Fibroblast of mammary gland (primary cell): ENCODE measurements around the gene PLSCR5.

Experiments used
- DNase-seq: peaks from one replicate; pipeline ENCODE4 v3.0.0-alpha.2; 2010; ENCODE audit warnings: low read depth
- H3K4me3 ChIP-seq: 2 replicates; pipeline ENCODE4 v1.5.1; 2011; ENCODE audit warnings: low read depth, mild to moderate bottlenecking, low read length, moderate library complexity; ENCODE audit not compliant: control insufficient read depth
- TF ChIP-seq, protein P1 (sequence below): conservative IDR thresholded peaks from 2 replicates; pipeline ENCODE4 v1.5.1; 2011; ENCODE audit warnings: low read depth, low read length, inconsistent platforms; ENCODE audit not compliant: control insufficient read depth, insufficient read depth

The PLSCR5 gene

GRCh38 chr3:146544002-146544928 lies 60.9 kb downstream of the PLSCR5 start, which contains the start of gene PLSCR1:
TSS of gene PLSCR1 (minus strand) at chr3:146544607. CDS start at chr3:146536552, 8,055 bp downstream.
- peak within 1 kb of the TSS; percentile 84 for H3K4me3 ChIP-seq
- peak; percentile 98 for DNase-seq
- TF ChIP-seq, protein P1, sequence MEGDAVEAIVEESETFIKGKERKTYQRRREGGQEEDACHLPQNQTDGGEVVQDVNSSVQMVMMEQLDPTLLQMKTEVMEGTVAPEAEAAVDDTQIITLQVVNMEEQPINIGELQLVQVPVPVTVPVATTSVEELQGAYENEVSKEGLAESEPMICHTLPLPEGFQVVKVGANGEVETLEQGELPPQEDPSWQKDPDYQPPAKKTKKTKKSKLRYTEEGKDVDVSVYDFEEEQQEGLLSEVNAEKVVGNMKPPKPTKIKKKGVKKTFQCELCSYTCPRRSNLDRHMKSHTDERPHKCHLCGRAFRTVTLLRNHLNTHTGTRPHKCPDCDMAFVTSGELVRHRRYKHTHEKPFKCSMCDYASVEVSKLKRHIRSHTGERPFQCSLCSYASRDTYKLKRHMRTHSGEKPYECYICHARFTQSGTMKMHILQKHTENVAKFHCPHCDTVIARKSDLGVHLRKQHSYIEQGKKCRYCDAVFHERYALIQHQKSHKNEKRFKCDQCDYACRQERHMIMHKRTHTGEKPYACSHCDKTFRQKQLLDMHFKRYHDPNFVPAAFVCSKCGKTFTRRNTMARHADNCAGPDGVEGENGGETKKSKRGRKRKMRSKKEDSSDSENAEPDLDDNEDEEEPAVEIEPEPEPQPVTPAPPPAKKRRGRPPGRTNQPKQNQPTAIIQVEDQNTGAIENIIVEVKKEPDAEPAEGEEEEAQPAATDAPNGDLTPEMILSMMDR = no peak

DNA sequence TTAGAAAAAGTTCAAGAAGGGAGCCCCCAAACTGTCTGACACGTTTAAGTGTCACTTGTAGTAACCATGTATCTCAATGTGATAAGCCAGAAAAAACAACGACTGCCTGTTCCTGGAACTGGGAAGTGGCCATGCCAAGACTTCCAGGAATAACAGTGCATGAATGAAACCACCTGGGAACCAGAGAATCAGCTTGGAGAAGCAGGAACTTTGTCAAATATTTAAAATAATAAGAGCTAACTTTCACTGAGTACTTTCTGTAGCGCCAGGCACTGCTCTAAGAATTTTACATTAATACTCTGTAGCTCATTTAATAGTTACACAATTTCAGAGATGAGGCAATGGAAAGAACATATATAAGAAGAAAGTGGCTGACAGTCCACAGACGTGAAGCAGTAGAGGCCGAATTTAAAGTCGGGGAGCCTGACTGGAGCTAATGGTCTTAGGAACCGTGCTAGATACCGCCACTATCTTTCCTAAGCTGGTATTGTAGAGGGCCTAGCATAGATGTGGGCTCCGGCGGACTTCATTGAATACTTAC lies 61.6 kb downstream of the PLSCR5 start:
- TF ChIP-seq, protein P1 = no peak
- peak; percentile 59 for DNase-seq
- peak overlapping the region; percentile 84 for H3K4me3 ChIP-seq

DNA sequence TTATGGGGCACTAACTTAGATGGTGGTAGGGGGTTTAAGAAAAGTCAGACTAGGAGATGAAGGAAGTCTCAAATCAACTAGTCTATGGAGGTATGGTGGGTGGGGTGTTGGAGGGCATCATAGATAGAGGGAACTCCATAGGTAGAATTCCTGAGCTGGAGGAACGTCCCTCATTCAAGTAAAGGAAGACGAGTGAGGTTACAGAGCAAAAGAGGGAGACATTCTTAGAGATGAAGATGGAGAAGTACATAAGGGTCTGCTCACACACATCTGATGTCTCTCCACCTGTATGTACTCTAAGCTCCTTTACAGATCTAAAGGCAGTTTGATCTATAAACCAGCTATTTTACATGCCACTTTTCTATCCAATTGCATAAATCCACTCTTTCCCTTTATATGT lies 62.2 kb downstream of the PLSCR5 start:
- H3K4me3 ChIP-seq = peak overlapping the region; percentile 84
- DNase-seq = no peak
- TF ChIP-seq, protein P1 = no peak

GRCh38 chr3:146542179-146542578 lies 63.0 kb downstream of the PLSCR5 start:
- TF ChIP-seq, protein P1 = no peak
- peak; percentile 78 for DNase-seq
- peak overlapping the region; percentile 84 for H3K4me3 ChIP-seq

DNA sequence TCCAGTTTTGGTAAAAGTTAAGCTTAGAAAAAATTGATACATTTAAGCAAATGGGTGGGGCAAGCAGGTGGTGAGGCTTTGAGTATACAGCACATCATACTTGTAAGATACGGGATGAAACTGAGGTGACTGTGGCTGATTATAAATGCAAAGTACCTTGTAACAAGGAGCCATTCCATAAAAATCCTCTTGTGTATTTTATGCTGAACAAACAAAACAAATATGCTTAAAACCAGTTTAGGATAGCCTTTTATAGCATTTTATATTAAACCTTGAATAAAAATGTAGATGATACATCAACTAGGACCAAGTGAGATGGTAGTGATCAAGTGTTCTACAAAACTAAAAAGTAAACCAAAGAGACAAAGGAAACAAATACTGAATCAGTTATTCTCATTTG lies 64.2 kb downstream of the PLSCR5 start:
- H3K4me3 ChIP-seq = no peak overlapping the region
- TF ChIP-seq, protein P1 = no peak
- no peak for DNase-seq

DNA sequence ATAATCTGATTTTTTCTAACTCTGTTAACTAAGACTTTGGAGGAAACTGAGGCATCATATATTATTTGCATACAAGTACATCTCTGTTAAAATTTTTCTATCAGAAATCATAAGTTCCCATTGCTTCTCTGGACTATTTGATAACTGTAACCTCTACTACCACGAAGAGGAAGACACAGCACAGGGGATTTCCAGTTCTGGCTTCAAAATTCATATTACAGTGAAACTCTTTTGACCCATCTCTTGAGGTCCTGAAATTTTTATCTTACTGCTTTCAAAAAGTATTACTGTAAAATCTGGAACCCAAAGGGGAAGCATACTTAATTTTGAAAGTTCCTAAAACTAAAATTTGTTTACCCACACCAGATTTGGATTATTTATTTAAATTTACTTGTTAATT lies 64.9 kb downstream of the PLSCR5 start:
- no peak for DNase-seq
- TF ChIP-seq, protein P1 = no peak
- H3K4me3 ChIP-seq = no peak overlapping the region
